Amniotic stem cell (primary cell): ENCODE results near the gene RNF43.

Experiments used
- DNase-seq: peaks from one replicate; lab custom pipeline; 2025; lab: John Stamatoyannopoulos, UW

Gene RNF43

GRCh38 chr17:58381124-58382035, 36.0 kb downstream of the RNF43 start:
- DNase-seq = no peak

GRCh38 chr17:58380207-58381123, 36.9 kb downstream of the RNF43 start:
- DNase-seq = no peak

DNA sequence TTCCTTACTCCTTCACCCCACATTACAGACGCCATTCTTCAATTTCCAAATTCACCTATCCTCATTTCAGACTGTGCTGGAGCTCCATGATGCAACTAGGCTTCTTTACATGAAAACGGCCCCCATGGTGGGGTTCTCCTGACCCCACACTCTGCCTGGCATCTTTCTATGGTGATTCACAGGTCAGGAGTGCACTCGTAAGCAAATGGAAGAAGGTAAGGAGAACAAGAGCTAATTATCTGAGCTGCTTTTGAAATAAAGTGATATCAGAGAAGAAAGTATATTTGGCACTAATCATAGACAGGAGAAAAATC, 37.9 kb downstream of the RNF43 start:
- no peak for DNase-seq

DNA sequence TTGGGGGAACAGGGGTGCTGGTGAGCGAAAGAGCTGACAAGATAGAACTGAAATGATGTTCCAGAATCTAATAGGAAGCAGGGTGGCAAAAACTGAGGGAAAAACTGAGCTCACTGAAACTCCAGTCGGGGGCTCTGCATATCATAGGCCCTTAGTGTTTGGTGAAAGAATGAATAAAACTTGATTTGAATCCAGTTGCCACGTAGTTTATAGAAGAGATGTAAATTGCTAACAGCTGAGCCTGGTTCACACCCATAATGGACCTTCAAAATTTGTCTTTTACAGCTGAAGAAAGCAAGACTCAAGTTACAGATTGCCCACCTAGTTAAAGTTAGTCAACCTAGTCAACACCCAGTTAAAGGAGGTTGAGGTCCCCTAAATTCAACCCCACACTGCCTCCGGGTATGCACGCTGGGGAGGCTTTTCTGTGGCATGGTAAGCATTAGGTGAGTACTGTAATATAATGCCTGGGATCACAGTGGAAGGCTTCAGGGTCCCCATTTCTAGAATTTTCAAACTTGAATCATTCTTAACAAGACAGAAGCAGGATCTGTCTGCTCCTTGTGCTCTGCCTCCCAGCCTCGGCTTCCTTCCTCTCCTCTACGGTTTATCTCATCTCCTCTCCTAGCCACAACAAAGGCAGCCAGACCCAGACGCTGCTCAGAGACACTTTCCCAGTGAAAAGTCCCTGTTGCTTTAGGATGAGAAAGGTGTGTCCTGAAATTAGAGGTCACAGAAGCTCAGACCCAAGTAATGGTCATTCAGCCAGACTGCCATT, 38.4 kb downstream of the RNF43 start:
- no peak for DNase-seq

- DNase-seq = no peak
Measured at GRCh38 chr17:58377661-58378060, 39.7 kb downstream of the RNF43 start.

GRCh38 chr17:58377093-58377601, 40.2 kb downstream of the RNF43 start:
- DNase-seq = no peak

GRCh38 chr17:58376472-58377000, 40.8 kb downstream of the RNF43 start:
- DNase-seq = no peak

DNA sequence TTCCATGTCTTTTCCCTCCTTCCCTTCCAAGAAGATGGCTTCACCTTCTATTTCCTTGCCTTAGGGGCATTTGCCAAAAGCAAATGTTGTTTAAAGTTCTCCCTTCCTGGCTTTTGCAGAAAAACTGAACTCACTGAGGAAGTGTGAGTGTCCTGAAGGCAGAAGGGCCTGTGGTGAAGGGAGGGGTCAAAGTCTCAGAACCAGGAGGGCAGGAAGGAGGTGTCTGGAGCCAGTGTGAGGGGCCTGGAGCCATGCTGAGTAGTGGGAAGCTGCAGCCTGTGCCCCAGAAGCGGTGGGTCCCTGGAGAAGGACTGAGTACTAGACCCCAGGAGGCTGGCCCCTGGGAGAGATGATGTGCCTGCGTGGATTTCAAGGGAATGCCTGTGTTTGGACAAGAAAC, 41.5 kb downstream of the RNF43 start:
- no peak for DNase-seq

DNA sequence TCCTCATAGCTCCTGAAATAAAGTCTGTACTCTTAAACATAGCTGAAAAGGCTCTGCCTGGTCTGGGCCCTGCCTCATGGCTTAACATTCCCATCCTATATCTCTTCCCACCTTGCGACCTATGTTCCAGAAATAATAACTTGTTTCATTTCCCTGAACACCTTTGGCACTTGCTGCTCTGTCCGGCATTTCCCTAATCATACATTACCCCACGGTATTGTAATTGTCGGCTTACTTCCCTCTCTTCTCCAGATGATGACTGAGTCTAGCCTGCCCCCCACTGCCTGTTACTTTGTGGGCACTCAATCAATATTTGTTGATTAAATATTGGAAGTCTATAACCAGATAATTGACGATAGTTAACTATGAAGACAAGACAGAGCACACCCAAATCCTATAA, 42.1 kb downstream of the RNF43 start:
- DNase-seq = no peak

DNA sequence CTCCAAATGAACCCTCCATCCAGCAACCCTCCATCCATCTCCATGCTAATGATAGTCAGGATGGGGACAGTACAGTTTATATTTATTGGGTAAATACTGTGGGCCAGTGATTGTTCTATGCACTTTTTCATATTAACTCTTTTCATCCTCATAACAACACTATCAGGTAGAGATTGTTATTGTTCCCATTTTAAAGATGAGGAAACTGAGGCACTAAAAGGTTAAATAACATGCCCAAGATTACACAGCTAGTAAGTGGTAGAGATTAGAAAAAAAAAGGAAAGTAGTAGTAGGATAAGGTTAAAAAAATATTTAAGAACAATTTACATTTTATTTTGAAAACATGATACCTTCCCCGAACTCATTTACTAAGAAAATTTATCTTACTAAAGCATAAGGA, 43.4 kb downstream of the RNF43 start:
- no peak for DNase-seq

DNA sequence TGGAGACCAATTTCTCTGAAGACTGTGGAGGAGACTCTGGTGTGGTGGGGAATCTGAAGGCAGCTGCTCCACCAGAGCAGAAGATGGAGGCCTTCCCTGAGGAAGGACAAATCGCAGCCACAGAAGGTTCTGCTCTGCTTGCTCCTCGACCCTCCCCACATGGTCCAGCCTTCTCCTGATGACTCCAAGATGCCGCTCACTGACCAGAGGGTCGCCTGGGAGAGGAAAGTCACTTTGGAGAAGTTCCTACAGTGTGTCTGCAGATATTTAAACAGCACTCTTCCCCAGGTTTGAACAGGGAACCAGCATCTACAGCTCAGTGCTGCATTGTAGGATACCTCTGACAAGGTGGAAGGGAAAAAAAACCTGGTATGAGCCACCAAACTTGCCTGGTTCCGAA, 44.3 kb downstream of the RNF43 start:
- DNase-seq = no peak

DNA sequence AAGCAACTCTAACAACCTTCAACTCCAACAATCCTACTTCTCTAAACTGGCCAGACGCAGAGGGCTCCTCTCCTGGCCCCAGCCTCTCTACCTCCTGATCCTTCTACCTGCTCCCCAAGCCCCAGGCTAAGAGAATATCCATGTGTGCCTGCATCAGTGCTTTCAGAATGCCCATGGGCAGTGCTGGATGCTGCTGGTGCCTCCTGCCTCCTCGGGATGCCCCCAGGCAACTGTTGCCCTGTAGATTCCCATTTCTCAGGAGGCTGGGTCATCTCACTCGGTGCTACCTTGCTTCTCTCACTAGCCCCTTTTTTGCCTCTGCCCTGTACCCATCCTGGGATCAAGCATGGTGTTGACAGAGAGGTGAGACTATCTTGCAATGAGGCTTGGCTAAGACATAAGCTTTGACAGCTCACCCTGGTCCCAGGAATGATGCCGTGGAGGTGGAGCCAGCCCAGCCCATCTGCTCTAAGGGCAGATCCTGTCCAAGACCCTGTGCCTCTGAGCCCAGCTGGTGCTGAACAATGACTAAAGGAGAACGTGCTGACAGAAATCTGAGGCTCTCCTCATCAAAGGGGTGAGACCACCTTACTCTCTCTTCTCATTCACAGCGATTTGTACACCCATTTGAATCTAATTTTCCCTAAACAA, 45.9 kb downstream of the RNF43 start:
- DNase-seq = no peak

DNA sequence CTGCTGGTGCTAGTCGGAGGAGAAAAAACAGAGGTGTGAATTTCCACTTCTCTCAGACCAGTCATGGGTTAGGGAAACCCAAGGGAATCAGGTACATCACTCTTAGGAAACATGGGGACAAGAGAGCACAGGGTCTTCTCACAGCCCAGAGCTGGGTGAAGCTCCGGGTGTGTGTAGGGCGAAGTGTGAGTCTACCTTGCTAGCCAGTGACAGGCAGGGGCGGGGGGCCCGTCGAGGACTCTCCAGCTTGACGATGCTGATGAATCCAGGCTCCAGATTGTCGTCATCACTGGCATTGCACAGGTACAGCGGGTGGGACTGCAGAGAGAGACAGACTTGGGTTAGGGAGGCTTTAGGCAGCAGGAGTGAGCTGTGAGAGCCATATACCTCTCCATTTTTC, 46.6 kb downstream of the RNF43 start:
- DNase-seq = no peak

DNA sequence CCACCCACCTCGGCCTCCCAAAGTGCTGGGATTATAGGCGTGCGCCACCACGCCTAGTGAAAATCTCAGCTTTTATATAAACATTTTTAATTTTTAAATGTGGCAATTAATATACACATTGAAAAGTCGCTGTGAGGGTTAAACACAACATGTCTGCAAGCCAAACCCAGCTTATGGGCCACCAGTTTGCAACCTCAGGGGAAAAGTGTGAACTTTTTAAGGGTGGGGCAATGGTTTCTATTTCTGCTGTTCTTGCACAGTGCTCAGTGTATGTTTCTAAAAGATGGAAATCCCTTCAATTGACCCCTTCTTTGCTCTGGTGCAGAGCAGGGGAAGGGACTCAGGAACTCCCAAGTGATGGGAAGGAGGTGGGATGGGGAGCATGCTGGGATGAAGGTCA, 47.0 kb downstream of the RNF43 start:
- DNase-seq = no peak

DNA sequence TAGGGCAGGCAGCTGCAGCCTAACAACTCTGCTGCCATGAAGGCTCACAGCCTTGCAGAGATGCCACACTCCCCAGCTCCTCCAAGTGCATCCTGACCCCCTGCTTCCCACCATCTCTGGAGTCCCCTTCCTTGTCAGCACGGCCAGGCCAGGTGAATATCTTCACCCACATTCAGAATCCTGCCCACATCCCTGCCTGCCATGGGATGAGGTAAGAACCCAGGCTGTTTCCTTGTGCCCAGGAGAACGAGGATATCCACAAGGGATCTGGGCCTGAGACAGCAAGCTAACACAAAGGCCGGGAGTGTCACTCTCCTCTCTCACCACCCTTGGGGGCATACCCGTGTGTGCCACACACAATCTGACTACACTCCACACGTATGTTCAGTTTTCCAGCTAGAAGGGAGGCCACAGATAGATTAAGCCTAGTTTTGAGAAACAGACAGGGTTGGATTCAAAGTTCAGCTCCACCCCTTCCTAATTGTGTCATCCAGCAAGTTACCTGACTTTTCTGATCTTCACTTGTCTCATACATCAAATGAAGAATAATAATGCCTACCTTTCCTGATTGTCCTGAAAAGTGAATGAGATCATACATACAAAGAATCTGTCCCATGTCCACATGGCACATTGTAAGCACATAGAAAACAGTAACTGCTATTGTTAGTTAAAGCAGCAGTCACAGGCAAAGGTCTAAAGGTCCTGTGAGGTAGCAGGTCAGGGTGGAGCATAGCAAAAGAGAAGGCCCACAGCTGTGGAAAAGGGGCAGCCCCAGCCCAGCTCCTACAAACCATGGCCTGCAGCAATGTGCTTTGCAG, 47.9 kb downstream of the RNF43 start:
- no peak for DNase-seq

- no peak for DNase-seq
Measured at GRCh38 chr17:58368860-58369213, 48.5 kb downstream of the RNF43 start.
